ENCODE measurements around the gene S1PR2. TPM values are rescaled to one million over a fixed set of nuclear protein-coding genes. Genes with fewer than 3 reads are reported as not detected.

S1PR2 gene
- total and polyA plus RNA-seq, 2 donors (not counting 3 experiments of a cell fraction or from before 2014, with no cell fraction given) = 0.70 to 1.0 TPM

DNA sequence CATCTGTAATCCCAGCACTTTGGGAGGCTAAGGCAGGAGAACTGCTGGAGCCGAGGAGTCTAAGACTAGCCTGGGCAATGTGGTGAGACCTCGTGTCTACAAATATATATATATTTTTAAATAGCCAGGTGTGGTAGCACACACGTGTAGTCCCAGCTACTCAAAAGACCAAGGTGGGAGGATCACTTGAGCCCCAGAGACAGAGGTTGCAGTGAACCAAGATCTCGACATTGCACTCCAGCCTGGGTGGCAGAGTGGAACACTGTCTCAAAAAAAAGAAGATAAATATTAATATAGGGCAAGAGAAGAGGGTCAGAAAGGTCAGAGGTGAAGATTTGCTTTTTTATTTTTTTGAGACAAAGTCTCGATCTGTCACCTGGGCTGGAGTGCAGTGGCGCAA, 15.4 kb upstream of the S1PR2 start:
- H3K79me2 ChIP-seq (ENCODE audit: control insufficient read depth, insufficient read depth, low read length) = no peaks in the 10 kb centered on the region
- dilution Hi-C loops (cut with MboI; ENCODE audit: extremely low pct_ligation_motif_present, low sequenced_read_pairs) (no loop called here), intact Hi-C loops (cut with micrococcal nuclease) (no loop called here)
- H3K27ac ChIP-seq (ENCODE audit: insufficient read depth, low read depth, low read length) = no peak overlapping the region
- no peak for TF ChIP-seq JUN (IDR thresholded peaks at IDR 0.05; ENCODE audit: borderline replicate concordance, insufficient read depth, insufficient read length, low read depth)
- TF ChIP-seq FOS (IDR thresholded peaks at IDR 0.05; ENCODE audit: borderline replicate concordance, insufficient read depth, low read length) = no peak
- no peak for TF ChIP-seq GATA2 (IDR thresholded peaks at IDR 0.05; ENCODE audit: insufficient read depth, insufficient read length, low read depth, low read length)
- no peak for TF ChIP-seq POLR2AphosphoS5 (IDR thresholded peaks at IDR 0.05; ENCODE audit: insufficient read depth, low read depth, low read length)
- TF ChIP-seq, protein P1, sequence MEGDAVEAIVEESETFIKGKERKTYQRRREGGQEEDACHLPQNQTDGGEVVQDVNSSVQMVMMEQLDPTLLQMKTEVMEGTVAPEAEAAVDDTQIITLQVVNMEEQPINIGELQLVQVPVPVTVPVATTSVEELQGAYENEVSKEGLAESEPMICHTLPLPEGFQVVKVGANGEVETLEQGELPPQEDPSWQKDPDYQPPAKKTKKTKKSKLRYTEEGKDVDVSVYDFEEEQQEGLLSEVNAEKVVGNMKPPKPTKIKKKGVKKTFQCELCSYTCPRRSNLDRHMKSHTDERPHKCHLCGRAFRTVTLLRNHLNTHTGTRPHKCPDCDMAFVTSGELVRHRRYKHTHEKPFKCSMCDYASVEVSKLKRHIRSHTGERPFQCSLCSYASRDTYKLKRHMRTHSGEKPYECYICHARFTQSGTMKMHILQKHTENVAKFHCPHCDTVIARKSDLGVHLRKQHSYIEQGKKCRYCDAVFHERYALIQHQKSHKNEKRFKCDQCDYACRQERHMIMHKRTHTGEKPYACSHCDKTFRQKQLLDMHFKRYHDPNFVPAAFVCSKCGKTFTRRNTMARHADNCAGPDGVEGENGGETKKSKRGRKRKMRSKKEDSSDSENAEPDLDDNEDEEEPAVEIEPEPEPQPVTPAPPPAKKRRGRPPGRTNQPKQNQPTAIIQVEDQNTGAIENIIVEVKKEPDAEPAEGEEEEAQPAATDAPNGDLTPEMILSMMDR (IDR thresholded peaks at IDR 0.05; ENCODE audit: extremely low read depth in 1 of 2, insufficient read depth in 1 of 2, low read depth in 1 of 2, low read length in 2 of 2) = no peak
- no peak for TF ChIP-seq POLR2A (IDR thresholded peaks at IDR 0.05; ENCODE audit: low read depth, low read length)
- no peak for TF ChIP-seq MYC (IDR thresholded peaks at IDR 0.05; ENCODE audit: low read depth, low read length)
- TF ChIP-seq EZH2 (IDR thresholded peaks at IDR 0.05; ENCODE audit: borderline replicate concordance, low read depth, low read length, severe bottlenecking) = no peak
- DNase-seq (ENCODE audit: low read depth, low spot score) = no peak
- H3K9ac ChIP-seq (replicated peaks; ENCODE audit: extremely low read depth, insufficient read depth, low read length) = no peak overlapping the region
- H3K9me1 ChIP-seq (replicated peaks; ENCODE audit: control insufficient read depth, extremely low read depth, insufficient read depth, low read length) = no peaks in the 10 kb centered on the region
- no peak overlapping the region for H3K4me3 ChIP-seq (replicated peaks in 1 of 3; ENCODE audit: insufficient read depth in 1 of 3, low read depth in 1 of 3, low read length in 3 of 3)
- H3K9me3 ChIP-seq (replicated peaks; ENCODE audit: control insufficient read depth, insufficient read depth, low read length) = no peaks in the 10 kb centered on the region
- H3K4me2 ChIP-seq (ENCODE audit: insufficient read depth, low read length) = no peak overlapping the region
- no peaks in the 10 kb centered on the region for H3K36me3 ChIP-seq (ENCODE audit: control insufficient read depth in 2 of 2, extremely low read depth in 1 of 2, insufficient read depth in 2 of 2, low read length in 2 of 2)
- H3K27me3 ChIP-seq (ENCODE audit: control insufficient read depth in 2 of 2, insufficient read depth in 2 of 2, low read length in 2 of 2) = no peaks in the 10 kb centered on the region
- ChIA-PET POLR2A (no interaction called here), CTCF (interaction anchor here (0.8 to 3.0 kb wide), 3 partner anchors 18 to 316 kb away, joined by 3 to 12 read pairs (median 4); no protein-coding TSS in a partner anchor)
- FAIRE-seq = no peak
- H4K20me1 ChIP-seq (replicated peaks; ENCODE audit: control insufficient read depth, extremely low read depth, insufficient read depth, low read length) = no peaks in the 10 kb centered on the region
- BruUV-seq (replicated peaks) = no TSS peak
- H2AFZ ChIP-seq (ENCODE audit: low read depth, low read length) = no peak overlapping the region
- H3K4me1 ChIP-seq (ENCODE audit: control insufficient read depth, extremely low read depth, insufficient read depth, low read length) = no peaks in the 10 kb centered on the region
